ENCODE measurements around the gene EPS15.

DNA sequence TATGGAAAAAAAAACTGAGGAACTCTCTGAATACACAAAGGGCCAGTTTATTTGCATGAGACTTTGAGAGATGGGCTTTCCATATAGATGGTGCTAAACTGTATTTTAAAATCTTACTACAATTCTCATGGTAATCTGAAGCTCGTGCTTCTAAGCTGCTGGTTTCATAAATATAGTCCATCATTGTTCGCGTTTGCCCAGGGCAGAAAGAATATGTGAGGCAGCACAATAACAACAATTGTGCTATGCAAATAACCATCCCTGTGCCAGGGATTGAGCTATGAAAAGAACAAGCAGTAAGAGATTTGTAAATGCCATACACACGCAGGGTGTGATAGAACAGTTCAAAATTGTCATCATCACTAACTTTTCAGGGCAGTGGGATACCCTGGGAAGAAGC, 4.9 kb upstream of the EPS15 start:
- TF ChIP-seq EP300 (IDR thresholded peaks at IDR 0.05): no peak
- TF ChIP-seq, protein P1, sequence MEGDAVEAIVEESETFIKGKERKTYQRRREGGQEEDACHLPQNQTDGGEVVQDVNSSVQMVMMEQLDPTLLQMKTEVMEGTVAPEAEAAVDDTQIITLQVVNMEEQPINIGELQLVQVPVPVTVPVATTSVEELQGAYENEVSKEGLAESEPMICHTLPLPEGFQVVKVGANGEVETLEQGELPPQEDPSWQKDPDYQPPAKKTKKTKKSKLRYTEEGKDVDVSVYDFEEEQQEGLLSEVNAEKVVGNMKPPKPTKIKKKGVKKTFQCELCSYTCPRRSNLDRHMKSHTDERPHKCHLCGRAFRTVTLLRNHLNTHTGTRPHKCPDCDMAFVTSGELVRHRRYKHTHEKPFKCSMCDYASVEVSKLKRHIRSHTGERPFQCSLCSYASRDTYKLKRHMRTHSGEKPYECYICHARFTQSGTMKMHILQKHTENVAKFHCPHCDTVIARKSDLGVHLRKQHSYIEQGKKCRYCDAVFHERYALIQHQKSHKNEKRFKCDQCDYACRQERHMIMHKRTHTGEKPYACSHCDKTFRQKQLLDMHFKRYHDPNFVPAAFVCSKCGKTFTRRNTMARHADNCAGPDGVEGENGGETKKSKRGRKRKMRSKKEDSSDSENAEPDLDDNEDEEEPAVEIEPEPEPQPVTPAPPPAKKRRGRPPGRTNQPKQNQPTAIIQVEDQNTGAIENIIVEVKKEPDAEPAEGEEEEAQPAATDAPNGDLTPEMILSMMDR (IDR thresholded peaks at IDR 0.05): no peak
